Measurements from ENCODE around the gene SYTL3. TPM values are rescaled to one million over a fixed set of nuclear protein-coding genes. Genes with fewer than 3 reads are reported as not detected.

Gene SYTL3
- total and polyA plus RNA-seq, 2 donors (not counting 1 experiment from before 2014, with no cell fraction given): 1.1 to 5.4 TPM

DNA sequence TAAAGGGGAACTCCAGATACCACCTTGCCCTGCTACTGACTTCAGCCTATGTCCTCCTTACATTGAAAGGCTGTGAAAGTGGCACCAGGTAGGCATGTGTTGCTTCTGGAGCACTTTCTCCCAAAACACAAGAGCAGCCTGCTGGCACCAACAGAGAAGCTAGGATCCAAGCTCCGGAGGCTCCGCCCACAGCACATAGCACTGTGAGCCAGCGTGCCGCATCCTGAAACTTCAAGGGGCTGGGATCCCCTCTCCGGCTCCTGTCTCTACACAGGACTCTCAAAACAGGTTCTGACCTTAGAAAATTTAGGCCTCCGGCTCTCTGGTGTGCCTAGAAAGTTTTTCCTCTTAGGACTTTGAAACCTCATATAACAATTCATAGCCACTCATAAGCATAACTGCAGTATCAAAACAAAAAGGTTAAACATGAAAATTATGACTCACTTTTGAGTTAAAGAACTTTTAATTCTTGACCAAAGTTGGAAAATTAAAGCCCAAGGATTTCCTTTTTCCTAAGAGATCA is 128.2 kb downstream of the SYTL3 start:
- no peak overlapping the region for H3K4me2 ChIP-seq (replicated peaks; ENCODE audit: low read depth, low read length, poor library complexity, severe bottlenecking)
- no peaks in the 10 kb centered on the region for H3K4me1 ChIP-seq (ENCODE audit: control insufficient read depth in 2 of 2, insufficient read depth in 2 of 2, low read length in 2 of 2)
- H4K20me1 ChIP-seq (ENCODE audit: control insufficient read depth, insufficient read depth, low read length, poor library complexity, severe bottlenecking): peaks cover 98% of the 10 kb centered on the region
- H3K9ac ChIP-seq (ENCODE audit: low read length): no peak overlapping the region
- WGBS (ENCODE audit: insufficient coverage): 98% methylated on average over 5 of the region's 6 CpGs
- Mint-ChIP-seq H3K27ac (peak overlapping the region; percentile 54), H3K27me3 (no peaks in the 10 kb centered on the region), H3K4me1 (peaks cover 17% of the 10 kb centered on the region), H3K4me3 (no peak overlapping the region), H3K9me3 (ENCODE audit: insufficient read depth) (no peaks in the 10 kb centered on the region)
- CTCF ChIA-PET: interaction anchor here (1.3 to 1.5 kb wide), 2 partner anchors 18 to 195 kb away, joined by 3 read pairs; no protein-coding TSS in a partner anchor
- POLR2A ChIA-PET: no interaction called here
- TF ChIP-seq EZH2 (IDR thresholded peaks at IDR 0.05; ENCODE audit: borderline replicate concordance, insufficient read depth, low read depth, low read length, poor library complexity, severe bottlenecking): no peak
- TF ChIP-seq, protein P1, sequence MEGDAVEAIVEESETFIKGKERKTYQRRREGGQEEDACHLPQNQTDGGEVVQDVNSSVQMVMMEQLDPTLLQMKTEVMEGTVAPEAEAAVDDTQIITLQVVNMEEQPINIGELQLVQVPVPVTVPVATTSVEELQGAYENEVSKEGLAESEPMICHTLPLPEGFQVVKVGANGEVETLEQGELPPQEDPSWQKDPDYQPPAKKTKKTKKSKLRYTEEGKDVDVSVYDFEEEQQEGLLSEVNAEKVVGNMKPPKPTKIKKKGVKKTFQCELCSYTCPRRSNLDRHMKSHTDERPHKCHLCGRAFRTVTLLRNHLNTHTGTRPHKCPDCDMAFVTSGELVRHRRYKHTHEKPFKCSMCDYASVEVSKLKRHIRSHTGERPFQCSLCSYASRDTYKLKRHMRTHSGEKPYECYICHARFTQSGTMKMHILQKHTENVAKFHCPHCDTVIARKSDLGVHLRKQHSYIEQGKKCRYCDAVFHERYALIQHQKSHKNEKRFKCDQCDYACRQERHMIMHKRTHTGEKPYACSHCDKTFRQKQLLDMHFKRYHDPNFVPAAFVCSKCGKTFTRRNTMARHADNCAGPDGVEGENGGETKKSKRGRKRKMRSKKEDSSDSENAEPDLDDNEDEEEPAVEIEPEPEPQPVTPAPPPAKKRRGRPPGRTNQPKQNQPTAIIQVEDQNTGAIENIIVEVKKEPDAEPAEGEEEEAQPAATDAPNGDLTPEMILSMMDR (IDR thresholded peaks at IDR 0.05): no peak
- no peak overlapping the region for H2AFZ ChIP-seq (ENCODE audit: insufficient read depth, low read depth, low read length, poor library complexity, severe bottlenecking)
- H3K9me3 ChIP-seq (ENCODE audit: control extremely low read depth in 1 of 3, control insufficient read depth in 2 of 3, insufficient read depth in 1 of 3, low read length in 2 of 3): no peaks in the 10 kb centered on the region
- intact Hi-C loops (cut with micrococcal nuclease): no loop called here
- H3K27me3 ChIP-seq (replicated peaks in 1 of 4; ENCODE audit: control extremely low read depth in 1 of 4, control insufficient read depth in 3 of 4, insufficient read depth in 4 of 4, low read length in 3 of 4): no peaks in the 10 kb centered on the region
- peaks cover 8 to 97% of the 10 kb centered on the region in 2 experiments for H3K36me3 ChIP-seq (replicated peaks in 1 of 2; ENCODE audit: control extremely low read depth in 1 of 2, control insufficient read depth in 1 of 2, extremely low read depth in 1 of 2, insufficient read depth in 2 of 2, low read length in 1 of 2)
- no peak overlapping the region for H3K27ac ChIP-seq (ENCODE audit: low read length in 2 of 2)
- ATAC-seq (ENCODE audit: low read depth) (no peak), DNase-seq (no peak)
- H3K79me2 ChIP-seq (ENCODE audit: control insufficient read depth, insufficient read depth, low read length): peaks cover 79% of the 10 kb centered on the region
- no peak overlapping the region for H3K4me3 ChIP-seq (ENCODE audit: control extremely low read depth in 1 of 5, extremely low read depth in 1 of 5, insufficient read depth in 1 of 5, low read depth in 2 of 5, low read length in 4 of 5)

DNA sequence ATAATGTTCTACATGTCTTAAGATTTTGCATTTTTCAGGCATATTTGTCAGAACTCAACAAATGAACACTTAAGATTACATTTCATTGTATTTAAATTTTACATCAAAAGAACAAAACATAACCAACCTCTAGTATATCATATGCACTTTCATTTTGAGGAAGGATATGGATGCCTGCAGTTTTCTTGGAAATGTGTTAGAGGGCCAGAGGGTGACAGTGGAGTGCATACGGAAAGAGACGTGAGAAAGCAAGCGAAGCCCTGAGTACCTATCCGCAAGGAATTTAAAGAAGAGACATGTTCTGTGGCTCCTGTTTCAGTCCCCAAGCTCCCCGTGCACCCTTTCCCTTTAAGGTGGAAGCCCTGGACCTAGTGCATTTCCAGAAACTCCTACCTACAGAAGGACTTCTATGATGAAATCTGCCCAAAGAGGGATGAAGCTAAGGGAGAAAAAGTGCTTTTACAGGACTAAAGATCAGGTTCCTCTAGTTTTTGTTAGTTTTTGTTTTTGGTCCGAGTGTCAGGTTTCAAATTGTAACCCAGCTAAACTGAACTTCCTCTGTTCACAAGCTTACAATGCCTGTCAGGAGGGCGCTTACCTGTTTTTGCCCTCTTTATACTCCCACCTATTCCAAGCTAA is 130.5 kb downstream of the SYTL3 start:
- WGBS (ENCODE audit: insufficient coverage): 97% methylated on average over 4 of the region's 7 CpGs
- CTCF ChIA-PET: interaction anchor here (0.6 to 3.1 kb wide), 12 partner anchors 8 to 347 kb away, joined by 3 to 19 read pairs (median 4); no protein-coding TSS in a partner anchor
- peak overlapping the region; percentile 32 for H3K27ac Mint-ChIP-seq

More for the DNA sequence above, 130.5 kb downstream of the SYTL3 start:
- no peaks in the 10 kb centered on the region for H3K4me1 ChIP-seq (ENCODE audit: control insufficient read depth in 2 of 2, insufficient read depth in 2 of 2, low read length in 2 of 2)
- H3K79me2 ChIP-seq (ENCODE audit: control insufficient read depth, insufficient read depth, low read length): peaks cover 82% of the 10 kb centered on the region
- H3K36me3 ChIP-seq (replicated peaks in 1 of 2; ENCODE audit: control extremely low read depth in 1 of 2, control insufficient read depth in 1 of 2, extremely low read depth in 1 of 2, insufficient read depth in 2 of 2, low read length in 1 of 2): peaks cover 9 to 98% of the 10 kb centered on the region in 2 experiments
- POLR2A ChIA-PET: no interaction called here
- intact Hi-C loops (cut with micrococcal nuclease): no loop called here
- ATAC-seq (ENCODE audit: low read depth) (no peak), DNase-seq (no peak)
- no peaks in the 10 kb centered on the region for H3K27me3 ChIP-seq (replicated peaks in 1 of 4; ENCODE audit: control extremely low read depth in 1 of 4, control insufficient read depth in 3 of 4, insufficient read depth in 4 of 4, low read length in 3 of 4)
- Mint-ChIP-seq H3K9me3 (ENCODE audit: insufficient read depth) (no peaks in the 10 kb centered on the region), H3K4me1 (peaks cover 17% of the 10 kb centered on the region), H3K27me3 (no peaks in the 10 kb centered on the region), H3K4me3 (no peak overlapping the region)
- no peaks in the 10 kb centered on the region for H3K9me3 ChIP-seq (ENCODE audit: control extremely low read depth in 1 of 3, control insufficient read depth in 2 of 3, insufficient read depth in 1 of 3, low read length in 2 of 3)
- no peak overlapping the region for H2AFZ ChIP-seq (ENCODE audit: insufficient read depth, low read depth, low read length, poor library complexity, severe bottlenecking)
- H3K9ac ChIP-seq (ENCODE audit: low read length): no peak overlapping the region
- H3K4me3 ChIP-seq (ENCODE audit: control extremely low read depth in 1 of 5, extremely low read depth in 1 of 5, insufficient read depth in 1 of 5, low read depth in 2 of 5, low read length in 4 of 5): no peak overlapping the region
- no peak overlapping the region for H3K4me2 ChIP-seq (replicated peaks; ENCODE audit: low read depth, low read length, poor library complexity, severe bottlenecking)
- H4K20me1 ChIP-seq (ENCODE audit: control insufficient read depth, insufficient read depth, low read length, poor library complexity, severe bottlenecking): peaks cover 98% of the 10 kb centered on the region
- H3K27ac ChIP-seq (ENCODE audit: low read length in 2 of 2): peak overlapping the region in 1 of 2 donors; percentile 3
- TF ChIP-seq EZH2 (IDR thresholded peaks at IDR 0.05; ENCODE audit: borderline replicate concordance, insufficient read depth, low read depth, low read length, poor library complexity, severe bottlenecking): no peak
- TF ChIP-seq, protein P1 (IDR thresholded peaks at IDR 0.05): no peak

All from B cell (primary cell).